ENCODE measurements around the gene NCAPG2.

DNA sequence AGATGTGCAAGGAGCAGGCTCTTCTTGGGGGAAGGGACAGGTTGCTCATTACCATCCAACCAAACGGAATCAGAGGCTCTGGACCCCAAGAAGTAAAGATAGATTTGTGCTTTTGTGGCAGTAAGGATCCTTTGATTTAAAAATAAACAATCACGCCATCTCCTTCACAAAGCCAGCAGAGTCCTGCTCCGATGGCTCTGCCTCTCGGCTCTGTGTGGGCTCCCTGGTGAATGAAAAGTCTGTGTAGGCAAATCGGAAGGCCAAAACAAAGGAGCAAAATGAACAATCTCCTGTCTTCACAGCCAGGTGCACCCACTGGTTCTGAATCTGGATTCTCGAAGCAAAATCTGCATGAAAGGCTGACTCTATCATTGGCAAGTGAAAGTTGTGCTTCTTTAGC, 120.8 kb downstream of the NCAPG2 start:
- TF ChIP-seq TARDBP (IDR thresholded peaks at IDR 0.05): no peak
- TF ChIP-seq HDGF (IDR thresholded peaks at IDR 0.05; ENCODE audit: borderline replicate concordance): no peak
- no peak for TF ChIP-seq SUZ12 (IDR thresholded peaks at IDR 0.05)
- TF ChIP-seq NFRKB (IDR thresholded peaks at IDR 0.05): no peak
- no peak for TF ChIP-seq PKNOX1 (IDR thresholded peaks at IDR 0.05)

Measured in HEK293T (cell line).